SIG-M5 treated with dmso at 0.1 percent for 504 hours (cell line): ENCODE data around the gene UQCR10.
A peak's percentile ranks its signal among the peaks of the same experiment; 100 is the strongest.

ENCODE experiments used
- DNase-seq: peaks from one replicate; lab custom pipeline; 2025; ENCODE audit not compliant: unreplicated experiment; lab: John Stamatoyannopoulos, UW

The UQCR10 gene

DNA sequence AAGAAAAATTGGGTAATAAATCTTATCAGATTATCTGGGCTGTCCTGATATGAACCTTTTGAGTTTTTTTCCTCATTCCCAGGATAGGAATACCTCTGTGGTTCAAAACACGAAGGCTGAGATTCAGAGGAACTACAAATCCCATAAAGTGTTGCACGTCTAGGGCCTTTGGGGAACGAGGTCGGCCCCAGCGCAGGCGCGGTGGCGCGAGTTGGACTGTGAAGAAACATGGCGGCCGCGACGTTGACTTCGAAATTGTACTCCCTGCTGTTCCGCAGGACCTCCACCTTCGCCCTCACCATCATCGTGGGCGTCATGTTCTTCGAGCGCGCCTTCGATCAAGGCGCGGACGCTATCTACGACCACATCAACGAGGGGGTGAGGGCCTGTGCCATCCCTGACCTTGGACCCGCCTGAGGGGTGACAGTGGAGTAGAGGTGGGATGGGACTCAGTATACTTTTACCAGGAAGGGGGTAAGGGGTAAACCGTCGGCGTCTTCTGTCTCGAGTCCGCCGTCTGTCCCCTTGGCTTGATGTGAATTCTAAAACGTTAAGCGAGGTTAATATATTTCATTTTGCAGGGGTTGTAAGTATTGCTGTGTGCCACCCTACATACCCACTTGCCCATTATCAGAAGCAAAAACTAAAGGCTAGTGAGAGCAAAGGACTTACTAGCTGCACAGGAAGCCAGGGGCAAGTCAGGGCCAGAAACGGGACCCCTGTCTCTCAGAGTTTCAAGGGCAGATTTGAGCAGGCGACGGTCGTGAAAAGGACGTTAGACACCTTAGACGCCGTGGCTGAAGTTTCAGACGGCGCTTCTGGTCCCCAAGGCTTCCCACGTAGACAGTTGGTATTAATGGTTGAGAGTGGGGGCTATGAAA, at the start of gene UQCR10:
TSS of gene UQCR10 (plus strand) at position 199 of the 881 bp plus-strand sequence. CDS start at position 229, 30 bp downstream.
- DNase-seq: peak; percentile 80

DNA sequence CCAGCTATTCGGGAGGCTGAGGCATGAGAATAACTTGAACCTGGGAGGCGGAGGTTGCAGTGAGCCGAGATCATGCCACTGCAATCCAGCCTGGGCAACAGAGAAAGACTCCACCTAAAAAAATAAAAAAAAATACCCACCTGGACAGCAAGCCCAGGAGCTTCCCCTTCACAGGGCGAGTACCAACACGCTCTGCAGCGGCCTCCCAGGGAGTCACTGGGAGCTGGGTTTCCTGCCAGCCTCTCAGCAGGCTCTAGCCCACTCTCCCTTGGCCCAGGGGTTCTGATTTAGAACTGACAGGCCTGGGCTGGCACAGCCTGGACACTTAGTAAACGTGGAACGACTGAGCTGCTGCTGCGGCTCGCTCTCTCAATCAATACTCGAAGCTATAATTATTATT, 49.4 kb upstream of the UQCR10 start:
- no peak for DNase-seq

DNA sequence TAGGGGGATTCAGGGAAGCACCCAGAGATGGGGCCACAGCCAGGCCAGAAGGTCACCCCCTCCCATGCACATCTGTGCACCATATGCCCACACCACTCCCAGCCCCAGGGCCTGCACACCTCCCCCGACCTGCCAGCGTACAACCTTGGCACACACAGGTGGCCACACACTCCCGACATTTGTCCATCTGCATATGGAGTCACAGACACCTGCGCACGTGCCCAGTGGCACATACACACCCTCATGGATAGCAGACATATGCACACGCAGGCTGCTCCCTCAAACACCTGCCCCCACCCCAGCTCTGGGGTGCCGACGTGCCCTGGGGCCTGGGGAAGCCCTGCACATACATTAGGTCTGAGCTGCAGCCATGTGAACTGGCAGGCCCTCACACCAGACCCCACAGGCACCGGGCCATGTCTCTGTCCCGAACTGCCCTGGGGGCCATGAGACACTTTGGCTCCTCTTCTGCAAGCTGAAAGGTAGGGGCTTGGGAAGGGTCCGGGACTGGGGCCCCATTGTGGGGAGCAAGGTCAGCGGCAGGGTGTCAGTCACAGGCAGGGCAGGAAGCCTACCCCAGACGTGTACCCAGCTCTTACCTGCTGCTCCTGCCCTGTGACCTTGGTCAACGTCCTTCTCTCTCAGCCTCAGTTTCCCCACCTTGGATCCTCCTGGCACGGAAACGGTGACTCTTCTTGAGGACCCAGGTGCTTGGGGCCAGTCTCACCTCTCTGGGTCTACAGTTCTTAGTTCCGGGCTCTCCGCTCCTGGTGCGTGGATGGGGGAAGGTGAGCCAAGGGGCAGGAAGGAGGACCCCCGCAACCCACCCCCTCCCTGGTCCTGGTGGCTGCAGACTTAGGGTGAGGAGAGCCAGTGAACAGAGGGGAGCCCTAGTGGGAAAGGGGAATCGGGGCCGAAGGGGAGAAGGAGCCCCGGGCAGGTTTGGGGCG, 47.9 kb upstream of the UQCR10 start:
- no peak for DNase-seq

DNA sequence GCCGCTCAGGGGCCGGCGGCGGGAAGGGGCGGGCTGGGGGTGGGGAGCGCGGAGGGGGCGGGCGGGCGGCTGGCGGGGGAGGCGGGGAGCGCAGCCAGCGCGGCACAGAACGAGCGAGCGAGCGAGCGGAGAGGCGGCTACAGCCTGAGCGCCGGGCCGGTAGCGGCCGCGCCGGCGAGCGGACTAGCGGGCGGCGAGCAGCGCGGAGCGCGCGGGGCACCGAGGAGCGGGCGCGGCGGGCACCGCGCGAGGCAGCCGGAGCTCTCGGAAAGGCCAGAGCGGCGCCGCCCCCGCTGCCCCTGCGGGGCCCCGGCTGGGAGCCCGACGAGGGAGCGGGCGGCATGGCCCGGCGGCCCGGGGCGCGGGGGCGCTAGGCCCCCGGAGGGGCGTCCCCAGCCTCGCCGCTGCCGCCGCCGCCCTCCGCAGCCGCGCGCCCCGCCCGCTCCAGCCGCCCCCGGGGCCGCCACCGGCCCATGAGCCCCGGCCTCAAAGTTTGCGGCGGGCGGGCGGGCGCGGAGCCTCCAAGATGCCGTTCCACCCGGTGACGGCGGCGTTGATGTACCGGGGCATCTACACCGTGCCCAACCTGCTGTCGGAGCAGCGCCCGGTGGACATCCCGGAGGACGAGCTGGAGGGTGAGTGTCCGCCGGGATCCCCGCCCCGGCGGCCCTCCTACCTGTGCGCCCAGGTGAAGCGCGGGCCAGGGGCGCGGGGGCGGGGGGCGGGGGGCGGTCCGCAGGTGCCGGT, 47.1 kb upstream of the UQCR10 start, which contains the start of gene CABP7:
TSS of gene CABP7 (plus strand) at position 105 of the 747 bp plus-strand sequence. CDS start at position 527, 422 bp downstream.
- no peak for DNase-seq

DNA sequence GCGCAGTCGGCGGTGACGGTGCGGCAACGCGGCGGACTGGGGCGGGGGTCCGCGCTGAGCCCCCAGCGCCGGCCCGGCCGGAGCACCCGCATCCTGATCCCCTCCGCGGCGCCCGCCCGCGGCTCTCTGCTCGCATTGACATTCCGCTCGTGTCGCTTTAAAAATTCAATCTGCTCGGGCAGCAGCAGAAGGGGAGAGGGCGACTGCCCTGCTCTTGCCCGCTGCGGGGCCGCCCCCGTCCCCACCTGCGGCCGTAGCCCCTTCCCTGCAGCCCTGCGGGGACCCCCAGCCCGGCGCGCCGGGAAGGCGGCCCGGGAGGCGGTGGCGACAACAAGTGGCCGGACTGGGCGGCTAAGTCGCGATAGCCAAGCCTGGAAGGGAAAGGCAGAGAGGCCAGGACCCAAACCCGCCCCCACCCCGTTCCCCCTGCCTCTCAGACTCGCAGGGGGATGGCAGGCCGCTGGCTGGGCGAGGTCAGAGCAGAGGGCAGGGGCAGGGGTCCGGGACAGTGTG, 46.3 kb upstream of the UQCR10 start:
- no peak for DNase-seq

GRCh38 chr22:29722151-29722550, 45.0 kb upstream of the UQCR10 start:
- no peak for DNase-seq

GRCh38 chr22:29722587-29722986, 44.6 kb upstream of the UQCR10 start:
- no peak for DNase-seq

- DNase-seq: no peak
Measured at GRCh38 chr22:29723766-29724165, 43.4 kb upstream of the UQCR10 start.

DNA sequence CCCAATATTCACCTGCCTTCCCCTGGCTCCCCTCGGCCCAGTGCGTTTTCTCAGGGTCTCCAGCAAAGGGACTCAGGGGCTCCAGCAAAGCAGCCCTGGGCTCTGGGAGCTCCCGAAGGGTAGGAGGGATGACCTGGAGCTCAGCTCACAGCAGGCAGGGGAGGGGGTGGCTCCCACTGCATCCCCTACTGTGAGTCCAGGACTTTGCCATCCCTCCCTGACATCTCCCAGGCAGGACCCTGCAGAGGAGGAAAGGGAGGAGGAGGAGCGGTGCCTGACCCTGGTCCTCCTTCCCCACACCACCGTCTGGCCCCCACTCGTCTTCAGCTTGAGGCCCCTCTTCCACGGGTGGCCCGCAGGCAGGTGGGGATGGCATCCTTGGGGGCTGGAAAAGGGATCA, 42.3 kb upstream of the UQCR10 start:
- DNase-seq: no peak

DNA sequence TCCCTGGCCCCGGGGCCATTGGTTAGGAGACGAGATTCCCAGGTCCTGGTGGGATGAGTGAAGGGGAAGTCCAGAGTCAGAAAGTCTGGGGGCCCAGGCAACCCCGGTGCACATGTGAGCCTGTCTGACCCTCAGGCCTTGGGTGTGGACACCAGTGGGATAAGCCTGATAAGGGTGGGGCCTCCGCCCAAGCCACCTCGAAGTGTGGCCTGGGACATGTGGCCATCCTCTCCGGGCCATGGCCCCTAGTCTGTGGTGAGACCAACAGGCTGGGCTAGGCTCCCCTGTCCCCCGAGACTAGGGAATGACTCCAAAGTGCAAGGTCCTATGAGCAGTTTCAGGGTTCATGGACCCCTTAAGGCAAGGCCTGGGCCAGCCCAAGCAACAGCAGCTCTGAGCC, 41.1 kb upstream of the UQCR10 start:
- DNase-seq: no peak

DNA sequence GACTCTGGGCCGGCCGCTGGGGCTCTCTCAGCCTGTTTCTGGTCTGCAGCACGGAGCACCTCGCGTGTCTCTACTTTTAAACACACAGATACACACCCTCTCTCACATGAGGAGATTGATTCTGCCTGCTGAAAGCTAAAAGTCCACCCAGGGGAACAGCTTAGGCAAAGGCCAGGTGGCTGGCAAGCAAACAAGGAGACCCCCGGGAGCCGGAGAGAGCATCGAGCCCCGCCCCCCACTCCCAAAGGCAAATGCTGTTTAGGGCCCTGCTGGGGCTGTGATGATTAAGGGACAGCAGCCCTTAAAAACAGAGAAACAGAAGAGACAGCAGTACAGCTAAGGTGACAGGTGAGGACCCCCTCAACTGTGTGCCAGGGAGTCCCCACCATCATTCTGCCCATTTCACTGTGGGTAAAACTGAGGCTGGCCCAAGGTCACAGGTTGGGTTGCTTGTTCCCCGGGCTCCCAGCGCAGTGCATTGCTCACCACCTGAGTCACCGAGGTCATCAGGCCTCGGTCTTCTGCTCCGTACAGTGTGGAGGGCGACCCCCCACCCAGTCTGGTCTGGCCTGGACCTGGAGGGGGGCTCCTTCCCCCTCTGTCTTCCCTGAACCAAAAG, 40.5 kb upstream of the UQCR10 start:
- no peak for DNase-seq

- DNase-seq: no peak
Measured at GRCh38 chr22:29727131-29727523, 40.0 kb upstream of the UQCR10 start.

GRCh38 chr22:29729161-29729560, 38.0 kb upstream of the UQCR10 start:
- DNase-seq: no peak

GRCh38 chr22:29731058-29731850, 35.9 kb upstream of the UQCR10 start:
- DNase-seq: no peak

- no peak for DNase-seq
Measured at GRCh38 chr22:29732883-29733282, 34.3 kb upstream of the UQCR10 start.

DNA sequence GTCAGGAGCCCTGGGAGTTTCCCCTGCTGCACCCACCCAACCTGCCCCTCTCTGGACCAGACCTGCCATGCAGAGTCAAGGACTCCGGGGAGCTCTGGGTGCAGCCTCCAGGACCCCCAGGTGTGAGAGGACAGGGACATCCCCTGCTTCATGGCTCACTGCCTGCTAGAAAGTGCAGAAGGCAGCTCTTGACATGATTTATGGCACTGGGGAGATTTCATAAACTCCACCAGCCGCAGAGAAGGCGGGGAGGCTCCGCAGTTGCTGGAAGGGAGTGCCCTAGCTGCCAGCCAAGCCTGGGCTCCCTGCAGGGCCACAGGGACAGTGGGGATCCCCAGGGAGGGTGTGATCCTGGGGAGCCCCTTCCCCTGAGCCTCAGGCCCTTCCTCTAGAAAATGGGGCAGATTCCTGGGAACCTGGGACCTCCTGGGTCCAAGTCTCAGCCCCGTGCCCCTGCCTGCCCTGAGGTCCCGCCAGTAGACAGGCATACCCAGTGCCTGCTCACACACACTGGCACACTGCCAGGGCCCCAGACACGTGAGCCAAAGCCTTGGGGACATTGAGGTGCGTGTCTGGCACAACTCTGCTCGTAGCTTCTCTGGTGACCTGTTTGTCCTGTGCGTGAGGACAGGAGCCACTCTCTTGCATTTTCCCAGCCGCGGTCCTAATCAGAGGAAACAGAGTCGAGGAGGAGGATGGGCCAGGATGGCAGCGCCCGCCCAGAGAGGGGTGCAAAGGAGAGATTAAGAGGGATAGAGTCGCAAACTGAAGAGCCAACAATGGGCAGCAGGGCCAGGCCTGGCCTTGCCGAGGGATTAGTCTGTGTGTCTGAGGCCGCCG, 33.6 kb upstream of the UQCR10 start:
- DNase-seq: no peak

DNA sequence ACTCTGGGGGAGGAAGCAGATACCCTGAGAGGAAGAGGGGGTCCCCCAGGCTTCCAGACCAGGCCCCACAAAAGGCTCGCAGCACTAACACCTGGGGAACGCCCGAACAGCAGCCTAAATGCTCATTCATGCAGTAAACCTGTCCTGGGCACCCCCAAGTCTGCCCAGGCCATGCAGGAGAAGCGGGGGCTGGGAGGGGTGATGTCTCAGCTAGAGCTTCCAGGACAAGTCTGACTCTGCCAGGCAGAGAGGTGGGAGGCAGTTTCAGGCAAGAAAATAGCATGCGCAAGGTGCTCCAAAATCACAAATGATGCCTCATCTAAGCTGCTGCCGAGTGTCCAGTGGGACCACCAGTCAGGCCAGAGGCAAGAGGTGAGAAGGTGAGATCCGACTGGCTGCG, 32.8 kb upstream of the UQCR10 start:
- no peak for DNase-seq

DNA sequence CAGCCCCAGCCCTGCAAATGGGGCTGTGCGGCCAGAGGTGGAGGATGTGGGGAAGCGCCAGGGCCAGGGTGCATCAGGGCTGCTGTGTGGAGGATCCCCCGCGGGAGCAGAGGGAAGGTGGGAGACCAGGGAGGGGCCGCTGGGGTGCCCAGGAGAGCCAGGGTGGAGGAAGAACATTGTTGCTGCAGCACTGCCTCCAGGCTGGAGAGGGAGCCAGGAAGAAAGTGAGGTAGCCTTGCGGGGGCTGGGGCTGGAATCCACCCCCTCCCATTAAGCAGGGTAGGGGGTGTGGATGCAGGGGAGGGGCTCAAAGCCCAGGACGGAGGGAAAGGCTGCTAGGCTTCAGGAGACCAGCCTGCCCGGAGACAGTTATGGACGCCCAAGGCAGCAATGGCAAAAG, 32.3 kb upstream of the UQCR10 start:
- DNase-seq: no peak

- no peak for DNase-seq
Measured at GRCh38 chr22:29735416-29735815, 31.8 kb upstream of the UQCR10 start.
